Ascending aorta (tissue), 2 donors: Measurements from ENCODE around the gene FPGS. TPM values are rescaled to one million over a fixed set of nuclear protein-coding genes. Genes with fewer than 3 reads are reported as not detected.
"Not testable (repeated sequence)": the region's sequence is repeated elsewhere in the genome, so short reads cannot be mapped to it uniquely, and the experiment has no call there.

Experiments used
- DNase-seq, 2 donors: peaks; one replicate each; pipeline ENCODE4 v3.0.0-alpha.2; 2019; ENCODE audit warnings: low spot score in 2 of 2
- H3K27ac ChIP-seq, 2 donors: fragments of 200-600 bp; sonication (generic); one replicate each; pipeline ENCODE4 v1.5.1; 2016 to 2017; ENCODE audit warnings: mild to moderate bottlenecking in 1 of 2
- H3K27me3 ChIP-seq: fragments of 200-600 bp; sonication (generic); one replicate; pipeline ENCODE4 v1.5.1; 2017
- H3K36me3 ChIP-seq, 2 donors: fragments of 200-600 bp; sonication (generic); one replicate each; pipeline ENCODE4 v1.5.1; 2016
- H3K4me1 ChIP-seq, 2 donors: fragments of 200-600 bp; sonication (generic); one replicate each; pipeline ENCODE4 v1.5.1; 2016 to 2017; ENCODE audit warnings: mild to moderate bottlenecking in 1 of 2
- H3K4me3 ChIP-seq, 2 donors: fragments of 200-600 bp; sonication (generic); one replicate each; pipeline ENCODE4 v1.5.1; 2016 to 2017; ENCODE audit warnings: mild to moderate bottlenecking in 1 of 2
- H3K9me3 ChIP-seq, 2 donors: fragments of 200-600 bp; sonication (generic); one replicate each; pipeline ENCODE4 v1.5.1; 2016
- intact Hi-C: fragments of 100-400 bp; cut with DNase I; formaldehyde crosslinking; loops from one replicate; pipeline ENCODE4 v1.15.1; 2023
- total RNA-seq: library from RNA; depleted of rRNA; stranded (reverse); fragments of >200 nt; gene quantifications from one replicate; pipeline ENCODE4 v1.1.0, GENCODE V29; 2016
- TF ChIP-seq, protein P1 (sequence below), 3 experiments: fragments of 200-600 bp in 2 of 3; fragments of 450-650 bp in 1 of 3; sonication (generic) in 2 of 3; IDR thresholded peaks; one replicate each; pipeline ENCODE4 v1.5.1; 2016 to 2019; ENCODE audit warnings: antibody characterized with exemption in 3 of 3, mild to moderate bottlenecking in 1 of 3, moderate library complexity in 1 of 3

FPGS gene
- total RNA-seq, 1 donor from 2014 or later = 286 TPM

DNA sequence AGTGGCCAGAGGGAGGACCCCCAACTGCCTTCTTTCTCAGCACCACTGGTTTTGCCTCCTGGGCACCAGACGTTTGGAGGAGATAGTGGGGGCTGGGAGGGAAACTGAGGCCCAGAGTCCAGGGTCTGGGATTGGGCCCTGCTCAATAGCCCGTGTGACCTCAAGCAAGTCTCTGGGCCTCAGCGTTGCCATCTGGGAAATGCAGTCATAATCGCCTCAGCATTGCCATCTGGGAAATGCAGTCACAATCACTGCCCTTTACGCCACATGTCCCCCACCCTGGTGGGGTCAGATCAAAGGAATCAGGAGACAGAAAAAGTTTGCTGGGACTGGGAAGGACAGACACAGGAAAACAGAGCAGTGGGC, 25.8 kb upstream of the FPGS start:
- Histone ChIP-seq H3K36me3 (no peaks in the 10 kb centered on the region), H3K4me3 (peak overlapping the region in 1 of 2 donors; percentile 31), H3K4me1 (no peaks in the 10 kb centered on the region), H3K27me3 (no peaks in the 10 kb centered on the region), H3K9me3 (no peaks in the 10 kb centered on the region), H3K27ac (no peak overlapping the region)
- no peak for DNase-seq
- TF ChIP-seq, protein P1, sequence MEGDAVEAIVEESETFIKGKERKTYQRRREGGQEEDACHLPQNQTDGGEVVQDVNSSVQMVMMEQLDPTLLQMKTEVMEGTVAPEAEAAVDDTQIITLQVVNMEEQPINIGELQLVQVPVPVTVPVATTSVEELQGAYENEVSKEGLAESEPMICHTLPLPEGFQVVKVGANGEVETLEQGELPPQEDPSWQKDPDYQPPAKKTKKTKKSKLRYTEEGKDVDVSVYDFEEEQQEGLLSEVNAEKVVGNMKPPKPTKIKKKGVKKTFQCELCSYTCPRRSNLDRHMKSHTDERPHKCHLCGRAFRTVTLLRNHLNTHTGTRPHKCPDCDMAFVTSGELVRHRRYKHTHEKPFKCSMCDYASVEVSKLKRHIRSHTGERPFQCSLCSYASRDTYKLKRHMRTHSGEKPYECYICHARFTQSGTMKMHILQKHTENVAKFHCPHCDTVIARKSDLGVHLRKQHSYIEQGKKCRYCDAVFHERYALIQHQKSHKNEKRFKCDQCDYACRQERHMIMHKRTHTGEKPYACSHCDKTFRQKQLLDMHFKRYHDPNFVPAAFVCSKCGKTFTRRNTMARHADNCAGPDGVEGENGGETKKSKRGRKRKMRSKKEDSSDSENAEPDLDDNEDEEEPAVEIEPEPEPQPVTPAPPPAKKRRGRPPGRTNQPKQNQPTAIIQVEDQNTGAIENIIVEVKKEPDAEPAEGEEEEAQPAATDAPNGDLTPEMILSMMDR (IDR thresholded peaks at IDR 0.05) = no peak
- intact Hi-C loops = no loop called here

DNA sequence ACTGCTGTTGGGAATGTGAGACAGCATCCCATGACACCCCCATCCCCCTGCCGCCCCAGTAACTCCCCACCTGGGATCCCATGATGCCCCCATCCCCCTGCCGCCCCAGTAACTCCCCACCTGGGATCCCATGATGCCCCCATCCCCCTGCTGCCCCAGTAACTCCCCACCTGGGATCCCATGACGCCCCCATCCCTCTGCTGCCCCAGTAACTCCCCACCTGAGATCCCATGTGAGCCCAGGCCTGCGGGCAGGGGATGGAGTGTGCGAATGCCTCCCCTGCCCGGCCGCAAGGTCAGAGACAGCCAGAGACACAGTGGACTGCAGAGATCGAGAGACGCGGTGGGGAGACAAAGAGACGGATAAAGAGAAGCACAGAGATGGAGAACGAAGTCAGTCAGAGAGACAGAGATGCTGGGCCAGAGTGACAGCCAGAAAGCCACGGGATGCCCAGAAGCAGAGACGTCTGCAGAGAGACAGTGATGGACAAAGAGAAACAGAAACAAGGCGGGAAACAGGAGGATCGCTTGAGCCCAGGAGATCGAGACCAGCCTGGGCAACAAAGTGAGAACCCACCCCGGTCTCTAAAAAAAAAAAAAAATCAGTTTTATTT, 25.2 kb upstream of the FPGS start:
- Histone ChIP-seq H3K4me3 (peak overlapping the region in 1 of 2 donors; percentile 27), H3K4me1 (no peaks in the 10 kb centered on the region), H3K9me3 (no peaks in the 10 kb centered on the region), H3K36me3 (no peaks in the 10 kb centered on the region), H3K27ac (no peak overlapping the region), H3K27me3 (no peaks in the 10 kb centered on the region)
- TF ChIP-seq, protein P1 (IDR thresholded peaks at IDR 0.05) = no peak
- no peak for DNase-seq
- intact Hi-C loops = no loop called here

DNA sequence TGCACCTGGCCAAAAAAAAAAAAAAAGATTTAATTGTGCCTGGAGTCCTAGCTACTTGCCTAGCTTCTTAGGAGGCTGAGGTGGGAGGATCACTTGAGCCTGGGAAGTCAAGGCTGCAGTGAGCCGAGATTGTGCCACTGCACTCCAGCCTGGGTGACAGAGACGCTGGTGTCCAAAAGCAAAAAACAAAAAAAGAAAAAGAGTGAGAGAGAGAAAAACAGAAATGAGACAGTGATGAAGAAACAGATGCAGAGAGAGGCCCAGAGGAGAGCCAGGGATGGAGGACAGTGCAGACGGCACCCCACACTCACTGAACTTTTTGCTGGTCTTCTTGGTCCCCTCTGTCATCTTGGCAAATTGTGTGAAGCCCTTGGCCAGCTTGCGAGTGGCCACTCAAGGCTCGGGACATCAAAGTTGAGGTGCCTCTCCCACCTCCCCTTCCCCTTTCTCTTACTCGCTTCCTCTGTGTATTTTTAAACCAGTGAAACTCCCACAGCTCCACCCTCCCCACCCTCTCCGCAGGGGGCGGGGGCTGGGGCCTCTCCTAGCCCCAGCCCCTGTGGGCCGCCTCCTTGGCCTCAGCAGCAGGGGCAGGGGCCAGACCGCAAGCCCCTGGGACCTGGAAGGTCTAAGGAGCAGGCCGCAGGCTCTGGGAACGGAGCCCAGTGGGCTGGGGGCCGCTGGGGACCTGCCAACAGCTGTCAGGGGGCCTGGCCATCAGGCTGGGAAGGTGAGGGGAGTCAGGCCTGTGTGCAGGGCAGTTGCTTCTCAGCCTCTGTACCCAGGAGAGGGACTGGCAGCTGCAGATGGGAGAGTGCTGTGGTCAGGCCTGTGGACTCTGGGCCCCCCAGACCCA, 24.2 kb upstream of the FPGS start, which contains the start of gene SH2D3C:
TSS of gene SH2D3C (minus strand) at position 387 of the 856 bp plus-strand sequence. CDS start at position 348, 39 bp downstream.
- Histone ChIP-seq H3K27me3 (no peaks in the 10 kb centered on the region), H3K36me3 (no peaks in the 10 kb centered on the region), H3K4me1 (no peaks in the 10 kb centered on the region), H3K4me3 (peak within 1 kb of the TSS in 1 of 2 donors; percentile 27), H3K9me3 (no peaks in the 10 kb centered on the region), H3K27ac (no peak within 1 kb of the TSS)
- intact Hi-C loops = no loop called here
- TF ChIP-seq, protein P1 (IDR thresholded peaks at IDR 0.05) = no peak
- no peak for DNase-seq

DNA sequence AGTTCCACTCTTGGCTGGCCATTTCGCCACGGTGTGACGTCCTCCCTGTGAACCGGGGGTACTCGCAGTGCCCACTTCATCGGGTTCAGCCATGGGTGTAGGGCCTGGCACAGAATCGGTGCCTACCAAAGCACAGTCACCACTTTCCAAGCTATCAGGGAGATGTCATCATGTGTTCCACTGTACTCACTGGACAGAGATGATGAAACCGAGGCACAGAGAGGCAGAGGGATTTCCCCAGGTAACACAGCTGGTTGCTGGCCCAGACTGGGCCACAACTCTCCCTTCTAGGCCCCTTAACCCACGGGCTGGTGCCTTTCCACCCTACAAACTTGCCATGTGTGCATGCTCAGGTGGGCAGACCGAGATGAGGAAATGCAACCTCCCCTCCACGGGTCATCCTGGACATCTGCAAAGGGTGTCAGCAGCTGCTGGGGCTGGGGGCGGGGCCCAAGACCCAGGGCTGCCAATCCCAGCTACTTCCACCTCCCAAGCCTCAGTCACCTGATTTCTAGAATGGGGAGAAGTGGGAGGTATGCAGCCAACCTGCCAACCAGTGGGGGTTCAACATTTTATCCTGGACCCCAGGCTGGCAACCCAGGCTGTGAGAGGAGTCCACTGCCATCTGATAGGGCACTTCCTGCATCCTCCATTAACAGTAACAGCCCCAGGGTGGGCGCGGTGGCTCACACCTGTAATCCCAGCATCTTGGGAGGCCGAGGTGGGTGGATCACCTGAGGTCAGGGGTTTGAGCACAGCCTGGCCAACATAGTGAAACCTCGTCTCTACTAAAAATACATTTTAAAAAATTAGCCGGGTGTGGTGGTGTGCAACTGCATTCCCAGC, 23.3 kb upstream of the FPGS start:
- Histone ChIP-seq H3K27me3 (no peaks in the 10 kb centered on the region), H3K9me3 (no peaks in the 10 kb centered on the region), H3K4me3 (no peak overlapping the region), H3K36me3 (no peaks in the 10 kb centered on the region), H3K4me1 (no peaks in the 10 kb centered on the region), H3K27ac (no peak overlapping the region)
- DNase-seq = no peak
- intact Hi-C loops = no loop called here
- TF ChIP-seq, protein P1 (IDR thresholded peaks at IDR 0.05) = no peak

DNA sequence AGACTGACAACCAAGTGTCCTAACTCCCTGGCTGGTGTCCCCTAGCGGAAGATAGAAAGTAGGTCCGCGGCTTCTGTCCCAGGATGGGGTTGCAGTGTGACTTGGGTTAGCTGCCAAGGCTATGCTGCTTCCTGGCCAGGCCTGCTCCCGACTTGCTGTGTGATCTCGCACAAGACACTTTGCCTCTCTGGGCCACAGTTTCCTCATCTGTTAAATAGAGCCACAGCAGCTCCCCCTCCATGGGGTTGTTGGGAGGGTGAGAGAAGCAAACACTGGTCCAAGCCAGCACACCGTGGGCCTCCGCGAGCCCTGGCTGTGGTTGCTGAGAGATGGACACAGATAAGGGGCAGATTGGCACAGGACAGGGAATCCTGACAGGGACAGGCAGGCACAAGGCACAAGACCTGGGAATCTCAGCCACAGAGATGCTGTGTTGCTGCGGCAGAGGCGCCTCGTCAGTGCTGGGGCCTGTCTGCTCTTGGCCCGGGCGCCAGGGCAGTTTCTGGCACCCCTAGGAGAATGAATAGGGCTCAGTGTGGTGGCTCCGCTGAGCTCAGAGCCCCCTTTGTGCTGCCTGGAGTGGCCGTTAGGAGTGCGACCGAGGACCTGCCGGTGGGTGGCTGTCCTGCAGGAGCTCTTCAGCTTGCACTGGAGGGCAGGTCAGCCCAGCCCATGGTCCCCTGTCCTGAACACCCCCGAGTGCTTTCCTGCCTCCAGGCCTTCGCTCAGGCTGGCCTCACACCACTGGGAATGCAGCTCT, 22.4 kb upstream of the FPGS start:
- intact Hi-C loops = no loop called here
- Histone ChIP-seq H3K27me3 (no peaks in the 10 kb centered on the region), H3K36me3 (no peaks in the 10 kb centered on the region), H3K27ac (no peak overlapping the region), H3K9me3 (no peaks in the 10 kb centered on the region), H3K4me1 (peaks cover 3% of the 10 kb centered on the region in 2 donors), H3K4me3 (no peak overlapping the region)
- no peak for DNase-seq
- TF ChIP-seq, protein P1 (IDR thresholded peaks at IDR 0.05) = no peak

DNA sequence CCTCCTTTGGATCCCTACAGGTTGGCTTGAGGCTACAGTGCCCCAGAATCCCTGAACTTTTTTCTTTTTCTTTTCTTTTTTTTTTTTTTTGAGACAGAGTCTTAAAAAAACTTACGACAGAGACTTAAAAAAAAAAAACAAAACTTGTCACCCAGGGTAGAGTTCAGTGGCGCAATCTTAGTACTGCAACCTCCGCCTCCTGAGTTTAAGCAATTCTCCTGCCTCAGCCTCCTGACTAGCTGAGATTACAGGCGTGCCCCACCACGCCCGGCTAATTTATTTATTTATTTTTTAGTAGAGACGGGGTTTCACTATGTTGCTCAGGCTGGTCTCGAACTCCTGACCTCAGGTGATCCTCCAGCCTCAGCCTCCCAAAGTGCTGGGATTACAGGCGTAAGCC, 21.8 kb upstream of the FPGS start:
- H3K9me3 ChIP-seq, H3K27me3 ChIP-seq, H3K4me1 ChIP-seq, H3K27ac ChIP-seq, H3K36me3 ChIP-seq, DNase-seq, H3K4me3 ChIP-seq, intact Hi-C loops: not testable (repeated sequence)
